Measurements from ENCODE around the gene PHKB. TPM values are rescaled to one million over a fixed set of nuclear protein-coding genes. Genes with fewer than 3 reads are reported as not detected.

Gene PHKB
- polyA plus RNA-seq, 6 donors from 2014 or later, result 47.0 to 67.9 (median 56.1) TPM

DNA sequence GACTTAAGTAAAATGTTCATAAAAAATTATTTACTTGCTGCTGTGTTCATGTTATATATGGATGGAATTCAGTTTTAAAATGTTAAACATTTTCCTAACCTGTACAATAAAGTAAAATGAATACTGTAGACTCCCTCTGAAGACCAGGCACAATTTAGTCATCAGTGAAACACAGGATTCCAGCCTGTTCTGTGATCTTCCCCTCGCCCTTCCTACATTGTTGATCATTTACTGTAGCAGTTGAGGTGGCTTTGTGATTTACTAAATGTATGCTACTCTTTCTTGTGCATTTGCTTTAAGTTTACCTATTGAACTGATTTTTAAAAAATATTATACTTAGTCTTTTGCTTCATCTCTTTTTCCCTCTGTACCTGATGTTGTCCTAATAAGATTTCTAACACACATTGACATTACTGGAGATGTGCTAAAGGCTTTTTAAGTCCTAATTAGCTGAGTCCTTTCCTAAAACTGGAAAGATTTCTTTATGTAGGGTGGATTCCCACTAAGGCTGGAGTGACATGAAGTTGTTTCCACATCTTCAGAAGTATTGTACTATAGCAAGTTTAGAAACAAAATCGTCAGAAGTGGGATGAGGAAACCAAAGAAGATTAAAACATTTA is 38.1 kb downstream of the PHKB start:
- DNase-seq (no peak), ATAC-seq (ENCODE audit: low read depth in 2 of 2) (no peak)
- H3K4me3 Mint-ChIP-seq, result no peak overlapping the region
- no peaks in the 10 kb centered on the region for H3K9me3 Mint-ChIP-seq
- no peaks in the 10 kb centered on the region for H3K27me3 Mint-ChIP-seq
- H3K36me3 Mint-ChIP-seq, result peaks cover 22 to 34% of the 10 kb centered on the region in 2 donors
- H3K4me1 Mint-ChIP-seq, result peaks cover 6 to 25% (median 7%) of the 10 kb centered on the region in 3 donors
- H3K27ac Mint-ChIP-seq, result peak overlapping the region in 1 of 6 donors; percentile 16

DNA sequence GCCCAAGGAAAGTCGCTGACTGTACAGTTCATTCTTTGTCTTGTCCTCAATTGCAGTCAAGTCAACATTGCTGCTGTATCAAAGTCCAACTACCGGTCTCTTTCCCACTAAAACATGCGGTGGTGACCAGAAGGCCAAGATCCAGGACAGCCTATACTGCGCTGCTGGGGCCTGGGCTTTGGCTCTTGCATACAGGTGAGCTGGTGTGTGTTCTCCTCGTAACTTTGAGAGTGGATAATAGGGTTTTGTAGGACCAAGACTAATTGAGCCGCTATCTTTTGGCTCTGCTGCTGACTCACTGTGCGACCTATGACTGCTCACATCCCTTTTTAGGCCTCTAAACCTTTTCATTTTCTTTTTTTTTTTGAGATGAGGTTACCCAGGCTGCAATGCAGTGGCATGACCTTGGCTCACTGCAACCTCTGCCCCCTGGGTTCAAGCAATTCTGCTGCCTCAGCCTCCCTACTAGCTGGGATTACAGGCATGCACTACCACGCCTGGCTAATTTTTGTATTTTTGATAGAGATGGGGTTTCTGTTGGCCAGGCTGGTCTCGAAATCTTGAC is 38.7 kb downstream of the PHKB start:
- H3K4me1 Mint-ChIP-seq, result peaks cover 4 to 19% (median 6%) of the 10 kb centered on the region in 3 donors
- H3K4me3 Mint-ChIP-seq, result no peak overlapping the region
- no peak for ATAC-seq (ENCODE audit: low read depth in 2 of 2)
- no peaks in the 10 kb centered on the region for H3K9me3 Mint-ChIP-seq
- no peaks in the 10 kb centered on the region for H3K27me3 Mint-ChIP-seq
- DNase-seq, result no peak
- H3K27ac Mint-ChIP-seq, result peak overlapping the region in 1 of 6 donors; percentile 16
- peaks cover 26 to 39% of the 10 kb centered on the region in 2 donors for H3K36me3 Mint-ChIP-seq

GRCh38 chr16:47503936-47504335 is 42.8 kb downstream of the PHKB start:
- DNase-seq (no peak), ATAC-seq (ENCODE audit: low read depth in 2 of 2) (no peak)
- Mint-ChIP-seq H3K9me3 (peaks cover 0 to 2% (median 0%) of the 10 kb centered on the region in 7 donors), H3K27me3 (no peaks in the 10 kb centered on the region), H3K36me3 (peaks cover 27 to 35% of the 10 kb centered on the region in 2 donors), H3K4me3 (no peak overlapping the region), H3K4me1 (peaks cover 5 to 24% (median 7%) of the 10 kb centered on the region in 3 donors), H3K27ac (no peak overlapping the region)

DNA sequence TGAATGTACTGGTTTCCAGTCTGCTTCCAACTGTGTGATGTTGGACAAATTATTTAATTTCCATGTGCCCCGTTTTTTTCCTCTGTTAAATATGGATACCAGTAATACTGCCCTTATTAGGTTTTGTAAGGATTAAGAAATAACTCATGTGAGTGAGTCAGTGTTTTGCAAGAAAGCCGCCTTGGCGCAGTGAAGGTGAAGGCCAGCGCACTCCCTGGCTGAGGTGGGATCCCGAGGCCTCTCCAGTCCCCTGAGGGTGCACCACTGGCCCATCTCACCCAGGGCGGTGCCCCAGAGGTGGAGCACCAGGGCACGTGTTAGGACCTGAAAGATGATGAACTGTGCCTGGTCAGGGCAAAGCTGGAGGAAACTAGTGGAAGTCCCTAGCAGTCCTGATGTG is 43.5 kb downstream of the PHKB start:
- ATAC-seq (ENCODE audit: low read depth in 2 of 2) (no peak), DNase-seq (no peak)
- peaks cover 21 to 35% of the 10 kb centered on the region in 2 donors for H3K36me3 Mint-ChIP-seq
- H3K9me3 Mint-ChIP-seq, result peaks cover 0 to 2% (median 0%) of the 10 kb centered on the region in 7 donors
- H3K27ac Mint-ChIP-seq, result no peak overlapping the region
- peaks cover 5 to 24% (median 7%) of the 10 kb centered on the region in 3 donors for H3K4me1 Mint-ChIP-seq
- no peaks in the 10 kb centered on the region for H3K27me3 Mint-ChIP-seq
- H3K4me3 Mint-ChIP-seq, result no peak overlapping the region

GRCh38 chr16:47506800-47507199 is 45.7 kb downstream of the PHKB start:
- Mint-ChIP-seq H3K27me3 (no peaks in the 10 kb centered on the region), H3K4me1 (peaks cover 5 to 24% (median 7%) of the 10 kb centered on the region in 3 donors), H3K4me3 (peak overlapping the region in 3 of 8 donors; percentile 32 to 59 (median 47)), H3K27ac (peak overlapping the region in 5 of 6 donors; percentile 24 to 81 (median 38)), H3K9me3 (peaks cover 0 to 2% (median 0%) of the 10 kb centered on the region in 7 donors), H3K36me3 (peaks cover 20 to 38% of the 10 kb centered on the region in 2 donors)
- peak; percentile 23 to 42 for ATAC-seq (ENCODE audit: low read depth in 2 of 2)
- no peak for DNase-seq

GRCh38 chr16:47507701-47508100 is 46.6 kb downstream of the PHKB start:
- Mint-ChIP-seq H3K4me3 (peak overlapping the region in 3 of 8 donors; percentile 12 to 32 (median 20)), H3K36me3 (peaks cover 20 to 43% of the 10 kb centered on the region in 2 donors), H3K27ac (peak overlapping the region in 1 of 6 donors; percentile 60), H3K27me3 (no peaks in the 10 kb centered on the region), H3K4me1 (peaks cover 5 to 24% (median 7%) of the 10 kb centered on the region in 3 donors), H3K9me3 (peaks cover 0 to 2% (median 0%) of the 10 kb centered on the region in 7 donors)
- ATAC-seq (ENCODE audit: low read depth in 2 of 2), result no peak
- DNase-seq, result no peak

GRCh38 chr16:47511882-47512281 is 50.8 kb downstream of the PHKB start:
- H3K9me3 Mint-ChIP-seq, result no peaks in the 10 kb centered on the region
- H3K4me1 Mint-ChIP-seq, result peaks cover 0 to 10% (median 4%) of the 10 kb centered on the region in 3 donors
- DNase-seq (no peak), ATAC-seq (ENCODE audit: low read depth in 2 of 2) (no peak)
- no peak overlapping the region for H3K27ac Mint-ChIP-seq
- H3K36me3 Mint-ChIP-seq, result peaks cover 0 to 29% of the 10 kb centered on the region in 2 donors
- no peak overlapping the region for H3K4me3 Mint-ChIP-seq
- H3K27me3 Mint-ChIP-seq, result no peaks in the 10 kb centered on the region

DNA sequence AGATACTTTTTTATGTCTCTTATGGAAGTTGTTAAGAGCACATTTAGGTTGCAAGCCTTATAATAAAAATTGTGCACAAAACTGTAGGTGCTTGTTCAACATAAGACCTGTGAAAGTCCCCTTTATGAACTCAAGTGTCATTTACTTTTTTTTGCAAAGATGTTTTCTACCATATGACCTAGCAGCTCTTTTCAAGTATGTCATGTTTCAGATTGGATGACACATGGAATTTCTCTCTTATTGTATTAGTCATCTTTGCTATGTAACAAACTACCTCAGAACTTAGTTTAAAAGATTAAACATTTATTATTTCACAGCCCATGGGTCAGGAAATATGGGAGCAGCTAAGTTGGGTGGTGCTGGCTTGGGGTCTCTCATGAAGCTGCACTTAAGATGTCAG is 57.9 kb downstream of the PHKB start:
- peaks cover 17 to 28% of the 10 kb centered on the region in 2 donors for H3K36me3 Mint-ChIP-seq

GRCh38 chr16:47519546-47519945 is 58.4 kb downstream of the PHKB start:
- ATAC-seq (ENCODE audit: low read depth in 2 of 2) (no peak), DNase-seq (no peak)
- peaks cover 11 to 15% (median 14%) of the 10 kb centered on the region in 3 donors for H3K4me1 Mint-ChIP-seq
- no peaks in the 10 kb centered on the region for H3K27me3 Mint-ChIP-seq
- peaks cover 17 to 28% of the 10 kb centered on the region in 2 donors for H3K36me3 Mint-ChIP-seq
- H3K4me3 Mint-ChIP-seq, result no peak overlapping the region
- peak overlapping the region in 2 of 6 donors; percentile 64 to 77 for H3K27ac Mint-ChIP-seq
- H3K9me3 Mint-ChIP-seq, result peaks cover 0 to 18% (median 15%) of the 10 kb centered on the region in 7 donors

More for the DNA sequence above, 57.9 kb downstream of the PHKB start:
- H3K27ac Mint-ChIP-seq, result peak overlapping the region in 2 of 6 donors; percentile 32 to 77
- no peaks in the 10 kb centered on the region for H3K27me3 Mint-ChIP-seq
- DNase-seq, result no peak
- H3K4me1 Mint-ChIP-seq, result peaks cover 10 to 13% (median 13%) of the 10 kb centered on the region in 3 donors
- peaks cover 0 to 18% (median 15%) of the 10 kb centered on the region in 7 donors for H3K9me3 Mint-ChIP-seq
- no peak overlapping the region for H3K4me3 Mint-ChIP-seq
- no peak for ATAC-seq (ENCODE audit: low read depth in 2 of 2)

DNA sequence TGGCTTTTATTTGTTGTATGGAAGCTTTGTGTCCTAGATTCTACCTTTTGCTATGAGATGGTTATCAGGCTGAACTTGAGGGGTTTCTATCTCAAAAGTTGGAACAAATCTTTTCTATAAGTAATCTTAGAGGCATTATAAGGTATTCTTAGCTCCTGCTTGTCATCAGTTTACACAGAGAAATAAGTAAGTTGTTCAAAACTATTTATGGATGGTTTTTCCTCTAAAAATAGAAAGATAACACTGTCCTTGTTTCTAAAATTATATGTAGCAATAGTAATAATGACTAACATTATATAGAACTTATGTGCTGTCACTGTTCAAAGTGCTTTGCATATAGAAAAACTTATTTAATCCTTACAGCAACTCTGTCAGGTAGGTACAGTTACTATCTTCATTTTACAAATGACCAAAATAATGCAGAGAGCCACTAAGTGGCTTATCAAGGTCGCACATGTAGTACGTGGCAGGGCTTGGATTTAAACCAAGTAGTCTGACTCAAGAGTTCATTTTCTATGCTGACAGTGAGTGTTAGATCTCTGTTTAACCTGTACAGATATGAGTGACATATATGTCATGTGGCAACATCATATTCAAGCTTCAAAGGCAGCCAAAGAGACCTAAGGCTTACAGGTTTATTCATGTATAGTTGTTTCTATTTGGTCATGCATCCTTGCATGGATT is 59.0 kb downstream of the PHKB start:
- H3K27me3 Mint-ChIP-seq, result no peaks in the 10 kb centered on the region
- H3K36me3 Mint-ChIP-seq, result peaks cover 17 to 24% of the 10 kb centered on the region in 2 donors
- peaks cover 0 to 18% (median 15%) of the 10 kb centered on the region in 7 donors for H3K9me3 Mint-ChIP-seq
- H3K4me3 Mint-ChIP-seq, result no peak overlapping the region
- H3K27ac Mint-ChIP-seq, result no peak overlapping the region
- ATAC-seq (ENCODE audit: low read depth in 2 of 2) (no peak), DNase-seq (no peak)
- peaks cover 11 to 15% (median 14%) of the 10 kb centered on the region in 3 donors for H3K4me1 Mint-ChIP-seq

DNA sequence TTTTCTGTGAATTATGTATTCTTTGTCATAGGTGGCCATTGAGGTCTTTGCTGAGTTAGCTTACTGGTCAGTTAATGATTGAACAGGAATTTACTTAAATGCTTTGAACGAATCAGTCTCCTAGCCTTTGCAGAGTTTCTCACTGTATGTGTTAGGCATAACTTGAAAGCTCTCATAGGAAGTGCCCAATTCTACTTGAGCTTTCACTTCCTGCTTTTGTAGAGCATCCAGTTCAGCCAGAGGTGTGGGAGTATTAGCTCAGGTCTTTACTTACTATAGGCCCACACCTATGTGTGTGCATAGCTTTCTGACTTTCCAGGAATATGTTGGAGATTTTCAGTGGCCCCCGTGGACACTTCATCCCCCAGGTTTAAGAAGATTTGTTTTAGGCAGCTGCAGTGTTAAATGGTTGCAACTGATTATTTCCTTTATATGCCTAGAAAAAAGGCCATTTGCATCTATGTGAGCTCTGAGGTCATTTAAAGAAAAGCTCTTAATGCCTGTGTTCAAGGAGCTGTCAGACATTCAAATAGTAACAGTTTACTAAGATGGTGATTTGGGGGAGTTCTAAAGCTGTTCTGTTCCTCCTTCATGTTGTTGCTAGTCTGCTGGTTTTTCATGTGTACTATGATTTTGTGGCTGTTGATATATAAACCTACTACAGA is 62.3 kb downstream of the PHKB start:
- no peaks in the 10 kb centered on the region for H3K27me3 Mint-ChIP-seq
- peaks cover 0 to 18% (median 15%) of the 10 kb centered on the region in 7 donors for H3K9me3 Mint-ChIP-seq
- peak; percentile 47 for DNase-seq
- peak overlapping the region in 5 of 6 donors; percentile 27 to 71 (median 43) for H3K27ac Mint-ChIP-seq
- H3K4me1 Mint-ChIP-seq, result peaks cover 11 to 15% (median 14%) of the 10 kb centered on the region in 3 donors
- H3K4me3 Mint-ChIP-seq, result peak overlapping the region in 3 of 8 donors; percentile 15 to 49 (median 24)
- ATAC-seq (ENCODE audit: low read depth in 2 of 2), result peak; percentile 100
- H3K36me3 Mint-ChIP-seq, result peaks cover 17 to 20% of the 10 kb centered on the region in 2 donors

GRCh38 chr16:47524007-47524405 is 62.9 kb downstream of the PHKB start:
- Mint-ChIP-seq H3K9me3 (peaks cover 0 to 18% (median 15%) of the 10 kb centered on the region in 7 donors), H3K4me1 (peaks cover 11 to 15% (median 14%) of the 10 kb centered on the region in 3 donors), H3K27ac (peak overlapping the region in 5 of 6 donors; percentile 13 to 71 (median 43))

DNA sequence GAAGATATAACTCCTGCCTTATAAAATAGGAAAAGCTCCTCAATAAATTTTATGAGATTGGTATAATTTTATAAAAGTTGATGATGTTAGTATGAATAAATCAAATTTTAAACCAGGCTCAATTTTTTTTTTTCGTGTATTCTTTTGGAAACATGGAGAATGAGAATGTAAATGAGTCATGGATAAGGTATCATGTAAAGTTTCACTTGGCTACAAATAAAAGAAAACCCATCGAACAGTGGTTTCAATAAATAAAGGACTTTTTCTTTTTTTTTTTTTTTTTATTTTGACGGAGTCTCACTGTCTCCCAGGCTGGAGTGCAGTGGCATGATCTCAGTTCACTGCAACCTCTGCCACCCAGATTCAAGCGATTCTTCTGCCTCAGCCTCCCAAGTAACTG is 67.3 kb downstream of the PHKB start:
- H3K9me3 Mint-ChIP-seq, result peaks cover 0 to 6% (median 2%) of the 10 kb centered on the region in 7 donors
- no peaks in the 10 kb centered on the region for H3K27me3 Mint-ChIP-seq
- ATAC-seq (ENCODE audit: low read depth in 2 of 2), result no peak
- H3K4me1 Mint-ChIP-seq, result peaks cover 7 to 14% (median 12%) of the 10 kb centered on the region in 3 donors
- H3K36me3 Mint-ChIP-seq, result peaks cover 4 to 14% of the 10 kb centered on the region in 2 donors
- no peak overlapping the region for H3K27ac Mint-ChIP-seq
- no peak for DNase-seq
- H3K4me3 Mint-ChIP-seq, result no peak overlapping the region

More at GRCh38 chr16:47524007-47524405, 62.9 kb downstream of the PHKB start:
- no peaks in the 10 kb centered on the region for H3K27me3 Mint-ChIP-seq
- DNase-seq (no peak), ATAC-seq (ENCODE audit: low read depth in 2 of 2) (no peak)
- H3K36me3 Mint-ChIP-seq, result peaks cover 17 to 20% of the 10 kb centered on the region in 2 donors
- H3K4me3 Mint-ChIP-seq, result peak overlapping the region in 2 of 8 donors; percentile 15 to 48

All from naive B cell (primary cell).